NCI-H226 (cell line): Measurements from ENCODE around the gene METTL24.

ENCODE experiments used
- DNase-seq: peaks from one replicate; pipeline ENCODE4 v3.0.0-alpha.2; 2015

METTL24 gene, protein sequence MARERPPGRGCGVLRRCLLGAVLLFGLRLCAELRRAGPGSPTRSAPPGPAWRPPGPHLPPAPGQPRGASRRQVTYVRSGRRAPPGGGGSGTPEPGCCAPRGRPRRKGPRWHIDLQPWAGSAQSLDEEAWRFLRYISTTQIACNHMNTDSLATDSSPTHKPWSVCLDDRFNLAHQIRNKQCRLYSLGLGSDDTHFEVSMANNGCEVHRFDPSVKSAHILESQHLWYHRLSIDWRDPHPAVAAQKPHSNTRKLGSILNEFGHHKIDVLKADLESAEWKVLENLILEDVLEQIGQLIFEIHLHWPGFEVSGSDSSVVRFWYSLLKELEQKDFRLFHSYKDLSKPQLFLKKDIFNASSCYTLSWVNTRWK

GRCh38 chr6:110357664-110358552 is at the start of gene METTL24:
Gene METTL24 (minus strand): TSS chr6:110358349. CDS start chr6:110358272, 77 bp downstream.
- DNase-seq, result no peak

GRCh38 chr6:110404607-110405006 is 46.5 kb upstream of the METTL24 start:
- peak; percentile 88 for DNase-seq

- no peak for DNase-seq
Observed at GRCh38 chr6:110401585-110402176, 43.5 kb upstream of the METTL24 start.

GRCh38 chr6:110400208-110400607 is 42.1 kb upstream of the METTL24 start:
- no peak for DNase-seq

GRCh38 chr6:110399219-110400071 is 41.3 kb upstream of the METTL24 start:
- DNase-seq, result no peak

DNA sequence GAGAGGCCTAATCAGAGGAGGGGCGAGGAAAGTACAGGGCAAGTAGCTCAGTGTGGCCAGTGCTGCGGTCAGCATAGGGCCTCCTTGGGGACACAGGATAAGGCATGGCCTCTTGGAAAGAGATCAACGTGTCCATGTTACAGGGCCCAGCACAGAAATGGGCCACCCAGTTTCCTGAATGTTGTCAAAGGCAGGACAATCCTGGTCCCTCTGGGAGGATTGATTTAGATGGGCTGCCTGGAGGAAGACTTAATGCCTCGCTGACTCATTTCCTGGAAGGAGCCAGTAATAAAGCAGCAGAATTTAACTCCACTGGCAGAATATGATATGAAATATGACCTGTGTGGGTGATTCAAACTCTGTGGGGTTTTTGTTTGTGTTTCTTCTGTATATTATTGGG is 40.6 kb upstream of the METTL24 start:
- DNase-seq, result peak; percentile 55

DNA sequence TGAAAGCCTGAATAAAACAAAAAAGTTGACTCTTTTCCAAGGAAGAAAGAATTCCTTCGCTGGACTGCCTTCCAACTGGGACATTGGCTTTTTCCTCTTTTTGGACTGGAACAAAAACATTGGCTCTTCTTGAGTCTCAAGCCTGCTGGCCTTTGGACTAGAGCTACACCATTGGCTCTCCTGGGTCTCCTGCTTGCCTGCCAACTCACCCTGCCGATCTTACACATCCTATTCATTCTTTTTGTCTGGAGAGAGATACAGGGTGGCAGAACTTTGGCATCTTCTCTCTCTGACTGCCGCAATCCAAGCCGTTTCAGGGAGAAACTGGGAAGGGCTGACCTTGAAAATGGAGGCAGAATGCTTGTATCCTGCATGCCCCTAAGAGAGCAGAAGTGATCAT is 37.1 kb upstream of the METTL24 start:
- no peak for DNase-seq

DNA sequence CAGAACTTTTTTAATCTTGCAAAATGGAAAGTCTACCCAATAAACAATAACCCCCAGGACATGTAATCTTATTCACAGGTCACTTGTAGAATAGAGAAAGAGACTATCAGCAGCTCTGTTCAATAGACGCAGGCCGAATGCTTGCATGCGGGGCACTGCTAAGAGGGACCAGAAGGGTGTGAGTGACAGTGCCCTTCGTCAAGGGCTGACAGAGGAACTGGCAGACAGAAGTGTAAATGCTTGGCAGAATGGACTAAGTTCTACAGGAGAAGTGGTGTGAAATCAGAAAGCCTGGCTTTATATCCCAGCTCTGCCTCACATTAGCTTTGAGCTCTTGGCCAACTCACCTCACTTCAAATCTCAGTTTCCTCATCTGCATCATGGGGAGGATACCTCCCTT is 36.3 kb upstream of the METTL24 start:
- DNase-seq, result no peak

DNA sequence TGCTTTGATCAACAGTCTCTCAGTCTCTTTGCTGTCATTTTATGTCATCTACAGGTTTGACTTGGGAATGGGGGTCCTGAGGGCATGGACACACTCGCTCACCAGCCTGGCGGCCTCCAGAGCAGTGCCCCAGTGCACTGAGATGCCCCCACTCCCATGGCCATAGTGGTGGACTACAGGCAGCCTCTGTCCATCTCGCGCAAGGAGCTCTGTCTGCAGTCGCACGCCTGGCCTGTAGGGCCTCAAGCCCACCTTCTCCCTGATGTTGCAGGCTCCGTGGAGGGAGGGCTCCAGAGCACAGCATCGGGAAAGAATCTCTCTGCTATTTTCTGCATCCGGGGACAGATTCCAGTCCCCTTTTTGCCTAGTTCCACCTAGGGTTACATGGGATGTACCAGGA is 34.6 kb upstream of the METTL24 start:
- DNase-seq, result no peak

- no peak for DNase-seq
Observed at GRCh38 chr6:110390404-110390803, 32.3 kb upstream of the METTL24 start.

- DNase-seq, result no peak
Observed at GRCh38 chr6:110389689-110390382, 31.7 kb upstream of the METTL24 start.

GRCh38 chr6:110387986-110388385 is 29.8 kb upstream of the METTL24 start:
- no peak for DNase-seq

DNA sequence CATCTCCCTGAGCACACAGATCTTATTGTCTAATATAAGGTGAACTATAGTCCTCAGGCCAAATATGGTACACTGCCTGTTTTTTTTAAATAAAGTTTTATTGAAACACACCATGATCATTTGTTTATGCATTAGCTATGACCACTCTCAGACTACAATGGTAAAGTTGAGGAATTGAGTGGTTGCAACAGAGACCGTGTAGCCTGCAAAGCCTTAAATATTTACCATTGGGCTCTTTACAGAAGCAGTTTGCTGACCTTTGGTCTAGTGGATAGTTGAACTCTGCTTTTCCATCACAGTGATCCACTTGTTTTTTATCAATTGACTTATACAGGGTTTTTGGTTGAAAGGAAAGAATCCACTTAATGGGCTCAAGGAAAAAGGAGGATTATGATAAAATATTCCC is 27.3 kb upstream of the METTL24 start:
- DNase-seq, result no peak

DNA sequence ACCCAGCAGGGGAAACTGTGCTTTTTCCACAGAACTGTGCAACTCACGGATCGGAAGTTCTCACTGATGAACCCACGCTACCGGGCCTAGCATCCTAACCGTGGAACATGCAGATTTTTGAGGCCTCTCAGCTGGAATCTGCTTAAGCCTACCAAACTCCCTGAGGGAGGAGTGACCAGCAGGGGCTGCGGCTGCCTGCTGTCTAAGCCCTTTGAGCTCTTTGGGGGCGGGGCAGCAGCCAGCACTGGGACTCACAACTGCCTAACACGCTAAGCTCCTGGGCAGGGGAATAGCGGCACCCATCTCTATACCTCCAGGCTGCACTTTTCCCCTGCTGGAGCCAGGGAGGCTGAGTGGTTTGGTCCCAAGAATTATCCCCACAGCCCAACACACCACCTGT is 20.4 kb upstream of the METTL24 start:
- no peak for DNase-seq

DNA sequence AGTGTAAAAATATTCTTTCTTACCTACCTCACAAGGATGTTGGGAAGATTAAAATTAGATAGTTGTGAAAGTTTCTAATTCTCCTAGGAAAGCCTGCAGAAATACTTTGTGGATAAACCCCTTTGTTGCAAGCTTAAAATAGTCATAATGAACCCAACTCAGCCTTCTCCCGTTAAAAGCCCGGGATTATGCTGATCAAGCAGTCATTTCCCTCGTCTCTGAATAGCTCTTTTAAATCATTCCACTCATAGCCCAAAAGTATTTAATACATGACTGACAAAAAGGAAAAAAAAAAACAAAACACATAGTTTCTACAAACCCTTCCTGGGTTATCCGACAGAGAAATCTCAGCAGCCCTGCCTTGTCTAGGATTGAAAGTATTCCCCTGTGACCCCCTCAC is 10.9 kb upstream of the METTL24 start:
- DNase-seq, result no peak

- no peak for DNase-seq
Observed at GRCh38 chr6:110368284-110368683, 10.1 kb upstream of the METTL24 start.

DNA sequence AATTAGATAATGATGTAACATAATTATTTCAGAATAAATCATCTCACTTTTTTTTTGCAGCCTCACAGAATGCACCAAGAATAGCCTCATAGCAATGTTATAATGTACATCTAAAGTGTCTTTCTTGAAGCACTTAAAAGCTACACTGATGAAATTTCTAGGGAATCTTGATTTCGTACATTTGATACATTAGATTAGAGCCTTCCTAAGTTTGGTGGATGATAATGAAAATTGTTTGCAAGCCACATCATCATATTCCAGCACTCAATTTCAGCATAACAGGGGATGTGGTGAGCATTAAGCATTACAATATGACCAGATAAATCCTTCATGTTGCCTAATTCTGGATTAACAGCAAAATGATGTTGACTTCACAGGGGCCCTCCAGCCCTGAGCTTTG is 9.7 kb upstream of the METTL24 start:
- no peak for DNase-seq

DNA sequence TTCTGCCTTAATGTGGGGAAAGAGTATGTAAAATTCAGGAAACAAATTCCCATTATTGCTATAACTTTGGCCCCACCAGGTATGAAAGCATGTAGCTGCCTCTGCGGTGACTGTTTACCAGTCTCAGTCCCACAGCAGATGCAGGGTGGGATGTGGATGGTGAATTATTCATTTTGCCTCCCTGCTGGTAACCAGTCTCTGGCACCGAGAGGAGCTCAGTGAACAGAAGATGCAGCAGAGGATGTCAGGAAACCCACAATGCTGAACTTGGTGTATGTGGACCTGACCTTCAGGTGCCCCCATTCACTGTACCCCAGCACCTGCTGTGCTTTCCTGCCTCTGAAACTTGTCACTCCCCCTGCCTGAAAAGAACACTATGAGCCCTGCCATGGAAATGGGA is 8.8 kb upstream of the METTL24 start:
- no peak for DNase-seq

GRCh38 chr6:110366256-110366655 is 8.1 kb upstream of the METTL24 start:
- DNase-seq, result no peak

- no peak for DNase-seq
Observed at GRCh38 chr6:110364364-110365105, 6.4 kb upstream of the METTL24 start.

DNA sequence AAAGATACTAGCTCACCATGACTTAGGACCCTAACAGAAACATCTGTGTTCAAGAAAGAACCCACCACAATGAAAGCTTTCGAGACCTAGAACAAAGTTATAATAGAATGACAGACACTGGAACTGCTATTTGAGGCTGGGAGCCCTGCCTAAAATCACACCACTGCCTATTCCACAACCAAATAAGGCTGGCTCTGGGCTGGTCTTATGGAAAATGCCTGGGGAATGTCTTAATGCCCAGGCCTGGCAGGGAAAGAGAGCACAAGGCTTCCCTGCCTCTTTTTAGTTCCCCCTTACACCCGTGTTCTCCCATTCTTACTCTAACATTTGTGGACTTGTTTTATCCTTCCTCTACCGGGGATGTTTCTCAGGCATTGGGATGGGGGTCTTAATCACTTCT is 5.6 kb upstream of the METTL24 start:
- no peak for DNase-seq
